Pancreas (tissue), 10 donors: ENCODE measurements around the gene NXPH1. TPM values are rescaled to one million over a fixed set of nuclear protein-coding genes. Genes with fewer than 3 reads are reported as not detected.

ENCODE experiments used
- ATAC-seq, 4 donors: fragments of 200-7000 bp; cut with Tn5 transposase; one replicate each; pipeline versions ENCODE4 v1.8.0 to v1.9.1; 2020; ENCODE audit warnings: mild to moderate bottlenecking in 4 of 4, moderate library complexity in 4 of 4
- DNase-seq, 6 donors: peaks; one replicate each; pipeline ENCODE4 v3.0.0-alpha.2; 2020
- FAIRE-seq: peaks from 2 replicates; lab custom pipeline; 2012; peaks lifted over from hg19 to GRCh38; lab: Jason Lieb, UNC
- H3K27ac ChIP-seq, 4 donors: fragments of 200-600 bp; sonication (generic); 1 replicate in 3 of 4; 2 replicates in 1 of 4; pipeline versions ENCODE4 v1.5.0 to v1.8.0; 2020
- H3K27me3 ChIP-seq, 4 donors: fragments of 200-600 bp; one replicate each; pipeline ENCODE4 v1.8.0; 2021
- H3K36me3 ChIP-seq, 3 donors: fragments of 200-600 bp; sonication (generic) in 1 of 3; one replicate each; pipeline versions ENCODE4 v1.5.0 to v1.8.0; 2020 to 2021
- H3K4me1 ChIP-seq, 3 donors: fragments of 200-600 bp; one replicate each; pipeline ENCODE4 v1.8.0; 2021
- H3K4me3 ChIP-seq, 4 donors: fragments of 200-600 bp; sonication (generic) in 2 of 4; one replicate each; pipeline versions ENCODE4 v1.5.0 to v1.8.0; 2020 to 2021
- H3K9me3 ChIP-seq, 4 donors: fragments of 200-600 bp; one replicate each; pipeline ENCODE4 v1.8.0; 2021
- WGBS, 2 donors: extraction: QIAGEN DNeasy Blood & Tissue Kit; methylation state at CpG; one replicate each; pipeline ENCODE4 v1.1.7; 2013; 5-methylcytosine and 5-hydroxymethylcytosine counted together
- intact Hi-C, 3 donors: fragments of 100-400 bp; cut with DNase I; formaldehyde crosslinking; loops; one replicate each; pipeline versions ENCODE4 v1.11.1 to v1.14.2; 2022
- polyA plus RNA-seq, 2 donors: library from polyadenylated mRNA; stranded (reverse); fragments of 200-250 nt; gene quantifications; one replicate each; pipeline ENCODE4 v1.2.3, GENCODE V29; 2013
- total RNA-seq, 6 donors: library from RNA; stranded (reverse); fragmentation: NEBNext Ultra II Directional in 4 of 6; extraction: Animal tissue kit (Norgen Biotek cat#: 25700) in 4 of 6; gene quantifications; one replicate each; pipeline versions ENCODE4 v1.2.1 to v1.2.4, GENCODE V29; 2021 to 2023
- TF ChIP-seq, protein P1 (sequence below), 4 donors: fragments of 200-600 bp; sonication (generic) in 3 of 4; IDR thresholded peaks; one replicate each; pipeline versions ENCODE4 v1.5.0 to v1.8.0; 2021; ENCODE audit warnings: antibody characterized with exemption in 4 of 4
- donor health status: healthy with polysubstance abuse.
- donor health status: DM: no; HTN: no; CAD: no; lungs with moderate emphysema.
- donor health status: DM: no; HTN: no; CAD: no.
- donor health status: control.
- donor health status: control.
- donor health status: Bipolar disorder and iron deficiency.
- donor health status: DM: yes; HTN: yes; CAD: no.
- donor health status: DM: no; HTN: no; CAD: no.
- donor health status: DM: no; HTN: no; CAD: no.
- donor health status: DM: yes; HTN: yes; CAD: no.

The NXPH1 gene
- total and polyA plus RNA-seq, 8 donors: not detected

DNA sequence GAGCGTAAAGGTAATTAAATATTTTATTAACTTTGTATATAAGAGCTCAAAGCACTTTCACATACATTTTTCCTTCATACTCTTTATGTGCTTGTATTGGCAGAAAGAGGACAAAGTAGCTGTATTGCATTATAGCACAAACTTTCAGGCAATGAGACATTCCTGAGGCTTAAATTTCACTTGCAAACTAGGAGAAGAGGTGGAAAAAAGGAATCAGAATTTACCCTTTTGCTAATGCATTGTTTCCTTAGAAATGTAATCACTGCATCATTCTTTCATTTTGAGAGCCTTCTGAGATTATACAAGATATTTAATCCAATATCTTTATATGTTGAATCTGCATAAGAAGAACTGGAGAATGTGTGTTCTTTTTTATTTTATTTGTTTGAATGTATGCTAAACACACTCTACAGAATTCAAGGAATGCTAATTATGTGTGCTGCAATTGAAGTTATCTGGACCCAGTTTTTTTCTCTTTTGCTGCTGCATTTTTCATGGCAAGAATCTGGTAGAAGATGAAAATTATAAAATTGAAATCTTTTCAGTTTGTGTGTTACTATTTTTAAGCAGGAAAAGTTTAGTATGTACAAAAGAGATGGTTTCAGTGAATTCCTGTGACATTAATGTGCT is 185.1 kb downstream of the NXPH1 start:
- ATAC-seq (no peak), FAIRE-seq (no peak), DNase-seq (no peak)
- TF ChIP-seq, protein P1, sequence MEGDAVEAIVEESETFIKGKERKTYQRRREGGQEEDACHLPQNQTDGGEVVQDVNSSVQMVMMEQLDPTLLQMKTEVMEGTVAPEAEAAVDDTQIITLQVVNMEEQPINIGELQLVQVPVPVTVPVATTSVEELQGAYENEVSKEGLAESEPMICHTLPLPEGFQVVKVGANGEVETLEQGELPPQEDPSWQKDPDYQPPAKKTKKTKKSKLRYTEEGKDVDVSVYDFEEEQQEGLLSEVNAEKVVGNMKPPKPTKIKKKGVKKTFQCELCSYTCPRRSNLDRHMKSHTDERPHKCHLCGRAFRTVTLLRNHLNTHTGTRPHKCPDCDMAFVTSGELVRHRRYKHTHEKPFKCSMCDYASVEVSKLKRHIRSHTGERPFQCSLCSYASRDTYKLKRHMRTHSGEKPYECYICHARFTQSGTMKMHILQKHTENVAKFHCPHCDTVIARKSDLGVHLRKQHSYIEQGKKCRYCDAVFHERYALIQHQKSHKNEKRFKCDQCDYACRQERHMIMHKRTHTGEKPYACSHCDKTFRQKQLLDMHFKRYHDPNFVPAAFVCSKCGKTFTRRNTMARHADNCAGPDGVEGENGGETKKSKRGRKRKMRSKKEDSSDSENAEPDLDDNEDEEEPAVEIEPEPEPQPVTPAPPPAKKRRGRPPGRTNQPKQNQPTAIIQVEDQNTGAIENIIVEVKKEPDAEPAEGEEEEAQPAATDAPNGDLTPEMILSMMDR (IDR thresholded peaks at IDR 0.05): no peak
- H3K9me3 ChIP-seq: no peaks in the 10 kb centered on the region
- intact Hi-C loops: no loop called here
- H3K4me1 ChIP-seq: no peaks in the 10 kb centered on the region
- H3K27ac ChIP-seq: no peak overlapping the region
- H3K36me3 ChIP-seq: no peaks in the 10 kb centered on the region
- H3K27me3 ChIP-seq: no peaks in the 10 kb centered on the region
- 72 to 88% methylated on average over 1 of the region's 1 CpG for WGBS, 2 donors
- H3K4me3 ChIP-seq: no peak overlapping the region

DNA sequence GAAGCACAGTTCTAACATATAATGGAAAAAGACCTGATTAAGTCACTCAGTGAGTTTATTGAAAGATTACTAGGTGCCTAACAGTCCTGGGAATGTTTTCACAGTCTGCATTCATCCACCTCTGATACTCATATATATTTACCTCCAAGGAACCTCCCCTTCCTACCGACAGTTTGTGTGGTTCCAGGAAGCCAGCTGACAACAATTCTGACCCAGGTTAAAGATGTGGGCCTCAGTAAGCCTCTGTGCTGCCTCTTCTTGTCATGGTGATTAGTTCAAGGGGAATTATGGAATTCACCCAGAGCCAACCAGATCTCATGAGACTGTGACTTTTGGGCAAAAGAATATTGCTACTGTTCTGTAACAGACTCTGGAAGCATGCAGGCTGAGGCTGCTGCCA is 186.8 kb downstream of the NXPH1 start:
- no peaks in the 10 kb centered on the region for H3K27me3 ChIP-seq
- H3K27ac ChIP-seq: no peak overlapping the region
- TF ChIP-seq, protein P1 (IDR thresholded peaks at IDR 0.05): no peak
- H3K4me1 ChIP-seq: no peaks in the 10 kb centered on the region
- intact Hi-C loops: no loop called here
- FAIRE-seq (no peak), DNase-seq (no peak), ATAC-seq (no peak)
- no peaks in the 10 kb centered on the region for H3K36me3 ChIP-seq
- WGBS, 2 donors: 12 to 24% methylated on average over 1 of the region's 1 CpG
- no peak overlapping the region for H3K4me3 ChIP-seq
- no peaks in the 10 kb centered on the region for H3K9me3 ChIP-seq

DNA sequence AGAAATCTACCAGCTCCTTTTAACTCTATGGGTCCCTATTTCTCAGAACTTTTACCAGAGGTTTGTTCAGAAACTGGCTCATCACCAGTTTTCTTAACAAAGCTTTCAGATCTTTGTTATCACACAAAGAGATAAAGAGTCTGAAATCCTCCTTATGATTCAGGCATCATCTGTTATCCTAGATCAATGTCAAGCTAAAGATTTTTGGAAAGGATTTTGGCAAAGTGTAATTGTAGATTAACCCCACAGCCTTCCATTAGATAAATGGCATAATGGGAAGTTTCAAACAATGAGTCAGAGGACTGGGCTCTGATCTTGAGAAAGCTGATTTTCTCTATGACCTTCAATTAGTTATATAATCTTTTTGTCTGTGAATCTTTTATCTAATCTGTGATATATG is 192.2 kb downstream of the NXPH1 start:
- intact Hi-C loops: no loop called here
- ATAC-seq: no peak
- Histone ChIP-seq H3K9me3 (no peaks in the 10 kb centered on the region), H3K36me3 (no peaks in the 10 kb centered on the region), H3K27me3 (no peaks in the 10 kb centered on the region), H3K4me1 (no peaks in the 10 kb centered on the region), H3K4me3 (no peak overlapping the region), H3K27ac (no peak overlapping the region)
- FAIRE-seq: no peak
- TF ChIP-seq, protein P1 (IDR thresholded peaks at IDR 0.05): no peak
- no peak for DNase-seq

DNA sequence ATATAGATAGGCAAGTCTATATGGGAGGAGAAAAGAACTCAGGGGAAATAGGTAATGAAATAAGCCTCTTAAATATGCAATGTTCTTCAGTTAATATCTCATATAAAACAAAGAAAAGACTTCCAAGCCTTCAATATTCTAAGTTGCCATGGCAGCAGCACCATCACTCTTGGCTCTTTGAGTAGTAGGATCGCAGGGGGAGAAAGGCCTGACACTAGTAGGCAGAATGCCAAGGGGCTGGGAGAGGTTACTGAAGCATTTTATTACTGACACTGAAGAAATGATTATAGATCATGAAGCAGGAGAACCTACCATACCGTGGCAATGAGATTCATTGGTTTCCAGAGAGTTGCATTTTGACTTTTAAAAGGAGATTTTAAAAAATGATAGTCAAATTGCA is 193.9 kb downstream of the NXPH1 start:
- FAIRE-seq: no peak

DNA sequence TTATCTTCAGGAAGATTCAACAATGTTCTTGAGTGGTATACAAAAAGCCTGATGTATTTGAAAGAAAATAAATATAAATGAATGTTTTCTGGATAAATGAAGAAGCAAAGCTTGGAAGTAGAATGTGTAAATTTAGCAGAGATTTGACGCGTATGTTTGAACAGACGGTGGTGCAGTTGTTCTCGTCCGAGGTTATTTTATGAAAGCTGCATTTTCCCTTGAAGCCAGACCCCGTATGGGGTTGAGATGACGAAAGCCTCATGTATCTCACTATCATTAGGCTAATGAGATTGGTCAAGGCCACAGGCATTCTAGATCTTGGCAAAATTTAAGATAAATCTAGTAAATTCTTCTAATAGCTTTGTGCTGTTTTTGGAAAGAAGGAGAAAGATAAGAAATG is 195.2 kb downstream of the NXPH1 start:
- H3K4me3 ChIP-seq: no peak overlapping the region
- FAIRE-seq (no peak), ATAC-seq (no peak), DNase-seq (no peak)
- no peaks in the 10 kb centered on the region for H3K36me3 ChIP-seq
- intact Hi-C loops: no loop called here
- H3K4me1 ChIP-seq: no peaks in the 10 kb centered on the region
- H3K27ac ChIP-seq: no peak overlapping the region
- H3K27me3 ChIP-seq: no peaks in the 10 kb centered on the region
- TF ChIP-seq, protein P1 (IDR thresholded peaks at IDR 0.05): no peak
- no peaks in the 10 kb centered on the region for H3K9me3 ChIP-seq
- WGBS, 2 donors: 60 to 62% methylated on average over 7 of the region's 7 CpGs

More for the DNA sequence above, 193.9 kb downstream of the NXPH1 start:
- intact Hi-C loops: no loop called here
- WGBS, 2 donors: 50 to 63% methylated on average over 2 of the region's 2 CpGs
- ATAC-seq (no peak), DNase-seq (no peak)
- TF ChIP-seq, protein P1 (IDR thresholded peaks at IDR 0.05): no peak
- Histone ChIP-seq H3K4me1 (no peaks in the 10 kb centered on the region), H3K27ac (no peak overlapping the region), H3K9me3 (no peaks in the 10 kb centered on the region), H3K4me3 (no peak overlapping the region), H3K27me3 (no peaks in the 10 kb centered on the region), H3K36me3 (no peaks in the 10 kb centered on the region)
